Right lobe of liver (tissue), 6 donors: ENCODE data around the gene CLEC3A. TPM values are rescaled to one million over a fixed set of nuclear protein-coding genes. Genes with fewer than 3 reads are reported as not detected.

Source experiments
- ATAC-seq, 4 donors: fragments of 200-7000 bp; cut with Tn5 transposase; one replicate each; pipeline ENCODE4 v1.9.1; 2020; ENCODE audit warnings: mild to moderate bottlenecking in 4 of 4, moderate library complexity in 4 of 4
- DNase-seq, 3 donors: peaks; one replicate each; pipeline ENCODE4 v3.0.0-alpha.2; 2020
- H3K27ac ChIP-seq, 3 donors: fragments of 200-600 bp; one replicate each; pipeline ENCODE4 v1.8.0; 2022
- H3K27me3 ChIP-seq, 2 donors: fragments of 200-600 bp; one replicate each; pipeline ENCODE4 v1.8.0; 2022
- H3K36me3 ChIP-seq, 4 donors: fragments of 200-600 bp; sonication (generic) in 1 of 4; one replicate each; pipeline versions ENCODE4 v1.5.1 to v1.8.0; 2017 to 2022; ENCODE audit warnings: control low read depth in 1 of 4
- H3K4me1 ChIP-seq, 4 donors: fragments of 200-600 bp; sonication (generic) in 1 of 4; one replicate each; pipeline versions ENCODE4 v1.5.1 to v1.8.0; 2017 to 2022; ENCODE audit warnings: control low read depth in 1 of 4
- H3K4me3 ChIP-seq, 3 donors: fragments of 200-600 bp; one replicate each; pipeline ENCODE4 v1.8.0; 2022
- H3K9me3 ChIP-seq, 4 donors: fragments of 200-600 bp; sonication (generic) in 1 of 4; one replicate each; pipeline versions ENCODE4 v1.5.1 to v1.8.0; 2017 to 2022; ENCODE audit warnings: control low read depth in 1 of 4
- POLR2A ChIP-seq: fragments of 450-650 bp; IDR thresholded peaks from one replicate; pipeline ENCODE4 v1.6.1; 2017; ENCODE audit warnings: antibody characterized with exemption, mild to moderate bottlenecking
- WGBS: methylation state at CpG from one replicate; pipeline ENCODE4 v1.1.6; 2018; ENCODE audit warnings: low coverage, low lambda C conversion rate; ENCODE audit not compliant: insufficient coverage; ENCODE audit errors: missing lambda C conversion rate; 5-methylcytosine and 5-hydroxymethylcytosine counted together
- intact Hi-C, 2 donors: fragments of 100-400 bp; cut with DNase I; formaldehyde crosslinking; loops; one replicate each; pipeline versions ENCODE4 v1.11.2 to v1.14.1; 2022
- long read RNA-seq: library from polyadenylated mRNA; unstranded; transcript quantifications from one replicate; pipeline ENCODE4 v2.0.0, GENCODE V29; 2019
- total RNA-seq, 6 experiments: library from RNA; depleted of rRNA in 2 of 6; stranded (reverse); fragments of >200 nt in 2 of 6; fragmentation: NEBNext Ultra II Directional in 3 of 6; extraction: Animal tissue kit (Norgen Biotek cat#: 25700) in 3 of 6; gene quantifications; one replicate each; pipeline versions ENCODE4 v1.1.0 to v1.2.4, GENCODE V29; 2016 to 2023
- TF ChIP-seq, protein P1 (sequence below), 4 donors: fragments of 200-600 bp in 3 of 4; fragments of 450-650 bp in 1 of 4; IDR thresholded peaks; one replicate each; pipeline versions ENCODE4 v1.5.1 to v1.8.0; 2016 to 2022; ENCODE audit warnings: antibody characterized with exemption in 4 of 4, mild to moderate bottlenecking in 2 of 4
- donor health status: DM: no; HTN: yes; CAD: no.
- donor health status: DM: no; HTN: no; CAD: no.
- donor health status: DM: no; HTN: no; CAD: no.
- donor health status: DM: no; HTN: yes; CAD: no.
- donor health status: DM: no; HTN: yes; CAD: no.

CLEC3A gene, protein sequence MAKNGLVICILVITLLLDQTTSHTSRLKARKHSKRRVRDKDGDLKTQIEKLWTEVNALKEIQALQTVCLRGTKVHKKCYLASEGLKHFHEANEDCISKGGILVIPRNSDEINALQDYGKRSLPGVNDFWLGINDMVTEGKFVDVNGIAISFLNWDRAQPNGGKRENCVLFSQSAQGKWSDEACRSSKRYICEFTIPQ
- total RNA-seq, result not detected
- long read RNA-seq, result 0 reads

GRCh38 chr16:78022347-78023060 is at the start of gene CLEC3A:
Gene CLEC3A (plus strand): TSS chr16:78022548. CDS start chr16:78022627, 79 bp downstream.
- TF ChIP-seq POLR2A, result no peak
- TF ChIP-seq, protein P1, sequence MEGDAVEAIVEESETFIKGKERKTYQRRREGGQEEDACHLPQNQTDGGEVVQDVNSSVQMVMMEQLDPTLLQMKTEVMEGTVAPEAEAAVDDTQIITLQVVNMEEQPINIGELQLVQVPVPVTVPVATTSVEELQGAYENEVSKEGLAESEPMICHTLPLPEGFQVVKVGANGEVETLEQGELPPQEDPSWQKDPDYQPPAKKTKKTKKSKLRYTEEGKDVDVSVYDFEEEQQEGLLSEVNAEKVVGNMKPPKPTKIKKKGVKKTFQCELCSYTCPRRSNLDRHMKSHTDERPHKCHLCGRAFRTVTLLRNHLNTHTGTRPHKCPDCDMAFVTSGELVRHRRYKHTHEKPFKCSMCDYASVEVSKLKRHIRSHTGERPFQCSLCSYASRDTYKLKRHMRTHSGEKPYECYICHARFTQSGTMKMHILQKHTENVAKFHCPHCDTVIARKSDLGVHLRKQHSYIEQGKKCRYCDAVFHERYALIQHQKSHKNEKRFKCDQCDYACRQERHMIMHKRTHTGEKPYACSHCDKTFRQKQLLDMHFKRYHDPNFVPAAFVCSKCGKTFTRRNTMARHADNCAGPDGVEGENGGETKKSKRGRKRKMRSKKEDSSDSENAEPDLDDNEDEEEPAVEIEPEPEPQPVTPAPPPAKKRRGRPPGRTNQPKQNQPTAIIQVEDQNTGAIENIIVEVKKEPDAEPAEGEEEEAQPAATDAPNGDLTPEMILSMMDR (IDR thresholded peaks at IDR 0.05), result no peak
- intact Hi-C loops, result no loop called here
- no peaks in the 10 kb centered on the region for H3K36me3 ChIP-seq
- no peak within 1 kb of the TSS for H3K4me3 ChIP-seq
- ATAC-seq (no peak), DNase-seq (no peak)
- H3K4me1 ChIP-seq, result no peaks in the 10 kb centered on the region
- no peak within 1 kb of the TSS for H3K27ac ChIP-seq
- no peaks in the 10 kb centered on the region for H3K27me3 ChIP-seq
- 31% methylated on average over 5 of the region's 5 CpGs for WGBS
- H3K9me3 ChIP-seq, result no peaks in the 10 kb centered on the region

GRCh38 chr16:77974883-77975282 is 47.5 kb upstream of the CLEC3A start:
- no peak overlapping the region for H3K27ac ChIP-seq
- no peak for ATAC-seq
- H3K36me3 ChIP-seq, result no peaks in the 10 kb centered on the region
- WGBS, result 64% methylated on average over 5 of the region's 5 CpGs
- H3K9me3 ChIP-seq, result no peaks in the 10 kb centered on the region
- no peak for TF ChIP-seq POLR2A
- TF ChIP-seq, protein P1 (IDR thresholded peaks at IDR 0.05), result no peak
- intact Hi-C loops, result loop anchor here (5.0 kb wide), 1 partner anchor 298 kb away; no protein-coding TSS in a partner anchor
- no peaks in the 10 kb centered on the region for H3K4me1 ChIP-seq
- H3K27me3 ChIP-seq, result no peaks in the 10 kb centered on the region
- DNase-seq, result no peak
- H3K4me3 ChIP-seq, result no peak overlapping the region

DNA sequence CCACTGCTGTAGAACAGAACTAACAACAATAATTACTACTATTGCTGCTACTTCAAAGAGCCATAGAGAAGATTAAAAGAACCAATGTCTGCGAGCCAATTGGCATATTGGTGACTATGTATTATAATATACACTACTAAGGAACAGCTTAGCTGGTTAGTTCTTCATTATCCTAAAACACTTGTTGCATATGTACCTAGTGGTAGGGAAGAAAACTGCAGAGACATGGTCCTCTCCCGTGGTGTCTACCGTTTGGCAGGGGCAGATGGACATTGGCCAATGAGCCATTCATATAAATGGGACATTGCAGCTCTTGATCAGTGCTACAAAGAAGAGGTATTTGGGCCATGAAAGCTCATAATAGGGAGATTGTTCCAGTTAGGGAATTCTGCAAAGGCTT is 46.4 kb upstream of the CLEC3A start:
- no peaks in the 10 kb centered on the region for H3K9me3 ChIP-seq
- ATAC-seq (no peak), DNase-seq (no peak)
- WGBS, result 35% methylated on average over 3 of the region's 3 CpGs
- intact Hi-C loops, result no loop called here
- H3K4me3 ChIP-seq, result no peak overlapping the region
- no peaks in the 10 kb centered on the region for H3K4me1 ChIP-seq
- H3K36me3 ChIP-seq, result no peaks in the 10 kb centered on the region
- no peak overlapping the region for H3K27ac ChIP-seq
- no peak for TF ChIP-seq POLR2A
- TF ChIP-seq, protein P1 (IDR thresholded peaks at IDR 0.05), result no peak
- no peaks in the 10 kb centered on the region for H3K27me3 ChIP-seq

DNA sequence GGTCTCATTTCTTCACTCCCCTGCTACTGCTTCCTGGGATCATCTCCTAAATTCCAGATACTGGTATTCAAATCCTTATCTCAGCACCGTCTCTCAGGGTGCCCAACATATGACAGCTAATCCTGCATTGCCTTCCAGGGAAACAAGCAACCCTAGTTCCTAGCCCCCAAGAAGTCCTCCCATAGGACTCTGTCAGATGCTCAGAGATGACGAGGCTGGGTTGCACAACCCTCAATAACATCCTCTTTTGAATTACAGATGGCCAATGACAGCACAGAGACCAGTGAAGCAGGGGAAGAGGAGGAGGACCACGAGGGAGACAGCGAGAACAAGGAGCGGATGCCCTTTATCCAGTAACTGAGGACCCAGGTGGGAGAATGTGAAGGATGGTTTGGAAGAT is 45.0 kb upstream of the CLEC3A start:
- TF ChIP-seq, protein P1 (IDR thresholded peaks at IDR 0.05), result no peak
- TF ChIP-seq POLR2A, result no peak
- ATAC-seq (no peak), DNase-seq (no peak)
- 67% methylated on average over 5 of the region's 5 CpGs for WGBS
- Histone ChIP-seq H3K4me3 (no peak overlapping the region), H3K36me3 (no peaks in the 10 kb centered on the region), H3K27ac (no peak overlapping the region), H3K9me3 (no peaks in the 10 kb centered on the region), H3K4me1 (no peaks in the 10 kb centered on the region), H3K27me3 (no peaks in the 10 kb centered on the region)
- intact Hi-C loops, result no loop called here
